DOHH2 (cell line): ENCODE data around the gene RNF111.

Source experiments
- H3F3A ChIP-seq: fragments of 200-600 bp; sonication (generic), shearing (Covaris generic); 2 replicates; pipeline ENCODE4 v1.6.0; 2016; ENCODE audit warnings: antibody characterized with exemption, mild to moderate bottlenecking; ENCODE audit not compliant: control insufficient read depth, insufficient read depth
- H3K27ac ChIP-seq: fragments of 200-600 bp; sonication (generic); 2 replicates; pipeline ENCODE4 v1.5.1; 2014; ENCODE audit warnings: low read depth, mild to moderate bottlenecking, low read length, moderate library complexity
- H3K27me3 ChIP-seq: fragments of 200-600 bp; sonication (generic); 2 replicates; pipeline ENCODE4 v1.6.1; 2014; ENCODE audit warnings: mild to moderate bottlenecking, low read length, mixed read lengths; ENCODE audit not compliant: control insufficient read depth
- H3K36me3 ChIP-seq: fragments of 200-600 bp; sonication (generic); 2 replicates; pipeline ENCODE4 v1.6.1; 2014; ENCODE audit warnings: mild to moderate bottlenecking, low read length, moderate library complexity, mixed read lengths; ENCODE audit not compliant: control insufficient read depth
- H3K4me1 ChIP-seq: fragments of 200-600 bp; sonication (generic); 2 replicates; pipeline ENCODE4 v1.6.1; 2014; ENCODE audit warnings: mild to moderate bottlenecking, low read length, mixed read lengths; ENCODE audit not compliant: control insufficient read depth
- H3K4me2 ChIP-seq: fragments of 200-600 bp; sonication (generic); 2 replicates; pipeline ENCODE4 v1.6.0; 2014; ENCODE audit warnings: mild to moderate bottlenecking, low read length, moderate library complexity
- H3K4me3 ChIP-seq: fragments of 200-600 bp; sonication (generic); 2 replicates; pipeline ENCODE4 v1.5.1; 2014; ENCODE audit warnings: mild to moderate bottlenecking, low read length, mixed read lengths
- H3K79me2 ChIP-seq: fragments of 200-600 bp; sonication (generic); 2 replicates; pipeline ENCODE4 v1.6.1; 2014; ENCODE audit warnings: mild to moderate bottlenecking, low read length, mixed read lengths; ENCODE audit not compliant: control insufficient read depth
- H3K9me2 ChIP-seq: fragments of 200-600 bp; sonication (generic); replicated peaks from 2 replicates; pipeline ENCODE4 v1.6.1; 2014; ENCODE audit warnings: mild to moderate bottlenecking, low read length, mixed read lengths; ENCODE audit not compliant: control insufficient read depth
- H3K9me3 ChIP-seq: fragments of 200-600 bp; sonication (generic); 2 replicates; pipeline ENCODE4 v1.6.1; 2014; ENCODE audit warnings: antibody characterized with exemption, low read length, mixed read lengths; ENCODE audit not compliant: control insufficient read depth, insufficient read depth
- H4K20me1 ChIP-seq: fragments of 200-600 bp; sonication (generic); 2 replicates; pipeline ENCODE4 v1.6.0; 2014; ENCODE audit warnings: low read depth, mild to moderate bottlenecking, antibody characterized with exemption, low read length, moderate library complexity; ENCODE audit not compliant: control insufficient read depth, insufficient read depth
- CTCF ChIP-seq: fragments of 200-600 bp; sonication (generic); IDR thresholded peaks from one replicate; pipeline ENCODE4 v1.5.1; 2014; ENCODE audit warnings: antibody characterized with exemption, mild to moderate bottlenecking, low read depth, low read length; ENCODE audit not compliant: poor library complexity, severe bottlenecking
- EZH2phosphoT487 ChIP-seq: fragments of 200-600 bp; sonication (generic); IDR thresholded peaks from 2 replicates; pipeline ENCODE4 v1.6.1; 2017; ENCODE audit warnings: borderline replicate concordance, mild to moderate bottlenecking, antibody characterized with exemption, low read length, moderate library complexity, mixed read lengths

The RNF111 gene

GRCh38 chr15:59069430-59069829 is 82.0 kb downstream of the RNF111 start:
- no peaks in the 10 kb centered on the region for H3K9me2 ChIP-seq
- no peaks in the 10 kb centered on the region for H3K4me1 ChIP-seq
- no peak for TF ChIP-seq EZH2phosphoT487
- TF ChIP-seq CTCF: no peak
- no peaks in the 10 kb centered on the region for H3K9me3 ChIP-seq
- no peaks in the 10 kb centered on the region for H3K79me2 ChIP-seq
- H3K4me3 ChIP-seq: no peak overlapping the region
- H3K27ac ChIP-seq: no peak overlapping the region
- H3K27me3 ChIP-seq: no peaks in the 10 kb centered on the region
- no peaks in the 10 kb centered on the region for H3F3A ChIP-seq
- no peak overlapping the region for H3K4me2 ChIP-seq
- H3K36me3 ChIP-seq: peaks cover 58% of the 10 kb centered on the region
- no peaks in the 10 kb centered on the region for H4K20me1 ChIP-seq

GRCh38 chr15:59074607-59075006 is 87.1 kb downstream of the RNF111 start:
- TF ChIP-seq EZH2phosphoT487 (no peak), CTCF (no peak)
- no peak overlapping the region for H3K4me2 ChIP-seq
- H3K36me3 ChIP-seq: peaks cover 43% of the 10 kb centered on the region
- no peaks in the 10 kb centered on the region for H3K27me3 ChIP-seq
- H3K9me2 ChIP-seq: no peaks in the 10 kb centered on the region
- no peaks in the 10 kb centered on the region for H3K4me1 ChIP-seq
- no peaks in the 10 kb centered on the region for H4K20me1 ChIP-seq
- H3K4me3 ChIP-seq: no peak overlapping the region
- 0 out of 2 replicates have a peak, but pooled peaks cover 2% of the 10 kb centered on the region for H3F3A ChIP-seq
- no peaks in the 10 kb centered on the region for H3K9me3 ChIP-seq
- H3K27ac ChIP-seq: no peak overlapping the region
- H3K79me2 ChIP-seq: no peaks in the 10 kb centered on the region

- H3K27ac ChIP-seq: no peak overlapping the region
- H3K36me3 ChIP-seq: peaks cover 67% of the 10 kb centered on the region
- H3F3A ChIP-seq: no peaks in the 10 kb centered on the region; the same call in 1 of the 2 replicates
- H4K20me1 ChIP-seq: no peaks in the 10 kb centered on the region
- TF ChIP-seq CTCF (no peak), EZH2phosphoT487 (no peak)
- H3K27me3 ChIP-seq: no peaks in the 10 kb centered on the region
- H3K4me1 ChIP-seq: no peaks in the 10 kb centered on the region
- no peak overlapping the region for H3K4me3 ChIP-seq
- no peak overlapping the region for H3K4me2 ChIP-seq
- no peaks in the 10 kb centered on the region for H3K9me2 ChIP-seq
- no peaks in the 10 kb centered on the region for H3K9me3 ChIP-seq
- H3K79me2 ChIP-seq: no peaks in the 10 kb centered on the region
Measured at GRCh38 chr15:59087731-59088130, 100.3 kb downstream of the RNF111 start.
